Mammary epithelial cell (primary cell): ENCODE measurements around the gene FOXN4.

ENCODE experiments used
- CTCF ChIP-seq, 2 donors: IDR thresholded peaks in 1 of 2; conservative IDR thresholded peaks in 1 of 2; 2 replicates each; pipeline ENCODE4 v1.5.1; 2011 to 2012; ENCODE audit warnings: inconsistent platforms in 2 of 2, low read length in 2 of 2, mild to moderate bottlenecking in 2 of 2, control low read depth in 1 of 2, low read depth in 1 of 2; ENCODE audit not compliant: insufficient read depth in 1 of 2; ENCODE audit errors: extremely low read depth in 1 of 2
- EZH2 ChIP-seq: IDR thresholded peaks from 2 replicates; pipeline ENCODE4 v1.6.1; 2012; ENCODE audit warnings: low read length, inconsistent platforms, borderline replicate concordance

- TF ChIP-seq CTCF (conservative IDR thresholded peaks at IDR 0.05 in 1 of 2, IDR thresholded peaks at IDR 0.05 in 1 of 2; ENCODE audit: extremely low read depth in 1 of 2, insufficient read depth in 1 of 2, low read depth in 1 of 2, low read length in 2 of 2) (no peak), EZH2 (no peak)
Measured at GRCh38 chr12:109299849-109300248, 9.2 kb downstream of the FOXN4 start.
